NCI-H187 (cell line): ENCODE data around the gene CTAGE8.
"Not testable (repeated sequence)": the region's sequence is repeated elsewhere in the genome, so short reads cannot be mapped to it uniquely, and the experiment has no call there.

ENCODE experiments used
- DNase-seq, 2 experiments: peaks; one replicate each; lab custom pipeline; 2025; lab: John Stamatoyannopoulos, UW

The CTAGE8 gene

DNA sequence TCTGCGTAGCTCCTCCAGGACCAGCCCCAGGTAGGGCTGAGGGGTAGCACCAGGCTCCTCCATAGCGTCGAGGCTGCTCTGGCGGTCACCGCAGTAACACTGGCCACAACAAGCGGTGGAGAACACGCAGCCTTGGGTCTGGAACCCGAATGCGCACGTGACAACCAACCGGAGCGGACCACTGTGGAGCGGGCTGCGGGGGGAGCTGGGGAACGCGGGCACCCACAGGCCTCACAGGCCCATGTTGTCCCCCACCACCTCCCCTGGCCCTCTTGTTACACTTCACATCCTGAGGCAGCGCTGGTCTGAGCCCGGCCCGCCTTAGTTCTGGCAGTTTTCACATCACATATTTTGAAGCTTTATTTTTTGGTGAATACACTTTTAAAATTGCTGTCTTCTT, at the start of gene CTAGE8:
Gene CTAGE8 (minus strand): TSS at position 101 of the 400 bp plus-strand sequence. CDS start 38 bp downstream, at position 63.
- DNase-seq: not testable (repeated sequence)

DNA sequence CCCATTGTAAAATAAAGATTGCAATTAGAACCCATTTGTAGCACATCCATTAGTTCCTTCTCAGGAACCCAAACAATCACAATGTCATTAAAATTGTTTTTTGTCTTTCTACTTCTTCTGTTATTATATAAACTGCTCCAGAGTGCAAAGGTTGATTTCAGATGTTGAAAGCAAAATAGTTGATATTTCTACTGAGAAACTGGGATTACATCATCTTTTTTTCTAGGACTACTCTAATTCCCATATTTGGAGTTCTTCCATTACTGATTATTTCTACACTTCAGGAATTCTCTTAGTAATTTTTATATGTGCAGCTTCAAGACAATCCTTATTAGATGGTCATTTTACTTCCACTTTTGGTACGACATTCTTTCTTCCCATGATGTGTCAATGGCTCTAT, 48.4 kb upstream of the CTAGE8 start:
- DNase-seq: not testable (repeated sequence)

GRCh38 chr7:144311872-144312469, 42.9 kb upstream of the CTAGE8 start, which contains the start of gene OR2A1:
Gene OR2A1 (plus strand): TSS chr7:144312419. CDS start chr7:144318125, 5,706 bp downstream.
- not testable (repeated sequence) for DNase-seq

DNA sequence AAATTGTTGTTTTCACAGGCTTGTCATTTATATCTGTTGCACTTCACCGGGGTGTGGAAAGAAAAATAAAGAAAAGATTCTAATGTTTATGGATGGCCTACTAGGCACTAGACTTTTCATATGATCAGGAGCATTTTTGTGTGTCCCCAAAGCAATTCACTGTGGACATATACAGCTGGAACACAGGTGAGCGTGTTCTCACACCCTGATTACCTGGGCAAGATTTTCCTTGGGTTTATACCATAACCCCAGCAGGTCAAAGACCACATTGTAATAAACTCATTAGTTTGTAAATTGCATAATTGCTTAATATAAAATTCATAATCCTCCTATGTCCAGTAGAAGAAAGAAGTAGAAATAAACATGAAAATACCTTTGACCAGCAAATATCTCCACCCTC, 42.1 kb upstream of the CTAGE8 start:
- DNase-seq: not testable (repeated sequence)

- not testable (repeated sequence) for DNase-seq
Measured at GRCh38 chr7:144309702-144310101, 40.6 kb upstream of the CTAGE8 start.

DNA sequence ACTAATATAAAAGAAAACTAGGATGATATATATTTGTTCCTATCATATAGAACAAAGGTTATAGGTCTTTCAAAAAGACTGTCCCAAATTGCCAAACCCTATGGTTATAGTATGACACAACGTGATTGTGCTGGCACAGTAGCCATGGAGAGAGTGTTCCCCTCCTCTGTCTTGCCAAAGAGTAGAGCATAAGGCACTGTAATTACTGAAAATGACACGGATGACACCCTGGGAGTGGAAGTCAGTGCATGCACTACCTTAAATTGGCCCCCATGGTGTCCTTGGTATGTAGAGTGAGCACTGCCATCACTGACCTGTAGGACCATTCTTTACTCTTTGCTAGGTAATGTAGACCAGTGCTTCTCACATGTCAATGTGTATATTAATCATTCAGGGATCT, 36.1 kb upstream of the CTAGE8 start:
- not testable (repeated sequence) for DNase-seq

- DNase-seq: not testable (repeated sequence)
Measured at GRCh38 chr7:144303607-144304006, 34.5 kb upstream of the CTAGE8 start.

- DNase-seq: not testable (repeated sequence)
Measured at GRCh38 chr7:144302578-144303303, 33.7 kb upstream of the CTAGE8 start.

DNA sequence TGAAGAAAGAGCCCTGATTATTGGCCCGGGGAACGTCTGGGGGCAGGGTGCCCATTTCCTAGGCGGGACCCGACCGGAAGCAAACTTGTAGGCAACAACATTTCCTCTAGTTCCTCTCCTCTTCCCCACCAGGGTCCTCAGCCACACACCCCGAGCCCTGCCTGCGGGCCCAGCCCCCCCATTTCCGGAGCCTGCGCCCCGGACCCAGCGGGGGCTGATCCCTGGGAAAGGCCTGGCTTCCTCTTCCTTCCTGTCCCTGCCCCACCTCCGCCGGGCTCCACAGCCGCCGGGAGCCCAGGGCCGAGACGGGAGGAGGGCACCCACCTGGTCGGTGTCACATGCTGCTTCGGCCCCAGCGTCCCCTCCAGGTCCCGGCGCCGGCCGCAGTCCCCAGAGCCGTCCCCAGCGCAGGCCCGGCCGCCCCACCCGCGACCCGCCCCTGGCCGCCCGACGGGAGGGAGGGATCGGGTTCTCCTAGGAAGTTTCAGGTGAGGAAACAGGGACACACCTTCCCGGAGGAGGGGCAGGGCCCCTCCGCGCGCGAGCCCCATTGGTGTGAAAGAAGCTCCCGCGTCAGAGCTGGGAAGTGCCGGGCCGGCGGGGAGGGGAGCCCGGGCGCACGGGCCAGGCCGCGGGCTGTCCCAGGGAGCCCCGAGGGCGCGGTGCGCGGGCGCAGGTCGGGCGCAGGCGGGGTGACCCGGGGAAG, 24.9 kb upstream of the CTAGE8 start:
- not testable (repeated sequence) for DNase-seq

DNA sequence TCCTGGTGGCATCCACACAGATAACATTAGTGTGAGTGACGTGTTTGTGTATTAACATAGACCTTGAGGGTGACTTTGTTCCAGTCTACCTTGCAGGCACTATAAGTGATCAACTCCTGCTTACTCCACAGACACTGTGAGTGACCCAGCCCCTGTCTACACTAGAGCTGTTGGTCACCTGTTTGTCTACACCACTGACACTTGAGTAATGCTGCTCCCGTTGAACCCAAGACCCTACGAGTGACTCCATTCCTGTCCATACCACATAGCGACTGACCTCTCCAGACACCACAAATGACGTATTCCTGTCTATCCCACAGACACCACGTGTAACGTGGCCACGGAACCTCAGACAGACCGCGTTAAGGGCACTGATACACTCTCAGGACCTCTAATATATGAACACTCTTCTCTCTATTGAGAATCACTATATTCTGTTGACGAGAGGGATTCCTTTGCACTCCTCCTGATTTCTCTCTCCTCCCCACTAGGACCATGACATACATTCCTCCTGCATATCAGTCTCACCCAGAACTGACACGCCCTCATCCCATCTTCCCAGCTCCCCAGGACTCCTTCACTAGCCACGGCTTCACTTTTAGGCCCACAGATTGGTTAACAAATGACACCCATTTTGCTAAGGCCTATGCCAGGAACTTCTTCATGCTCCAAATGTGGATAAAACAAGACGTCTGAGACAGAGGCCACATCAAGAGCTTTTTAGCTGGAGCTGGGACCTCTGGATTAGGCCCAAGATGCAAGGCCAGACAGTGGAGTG, 23.5 kb upstream of the CTAGE8 start:
- DNase-seq: not testable (repeated sequence)

GRCh38 chr7:144291607-144292006, 22.5 kb upstream of the CTAGE8 start:
- DNase-seq: not testable (repeated sequence)

- not testable (repeated sequence) for DNase-seq
Measured at GRCh38 chr7:144287171-144287784, 18.2 kb upstream of the CTAGE8 start.

DNA sequence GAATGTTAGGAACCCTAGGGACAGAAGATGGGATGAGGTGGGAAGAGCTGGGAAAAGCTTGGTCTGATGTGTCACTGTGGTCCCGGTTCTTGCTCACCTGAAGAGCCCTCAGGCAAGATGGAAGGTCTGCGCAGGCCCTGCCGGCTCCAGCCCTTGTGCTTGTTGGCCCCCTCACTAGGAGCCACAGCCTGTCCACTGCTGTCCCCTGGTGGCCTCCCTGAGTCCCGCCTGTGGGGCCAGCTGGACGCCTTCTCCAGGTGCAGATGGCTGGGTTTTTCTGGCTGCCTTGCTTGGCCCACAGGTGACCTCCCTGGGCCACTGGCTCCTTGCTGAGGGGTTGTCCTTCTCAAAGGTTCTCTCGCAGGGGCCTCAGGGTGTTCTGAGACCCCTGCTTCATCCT, 14.6 kb upstream of the CTAGE8 start:
- not testable (repeated sequence) for DNase-seq

DNA sequence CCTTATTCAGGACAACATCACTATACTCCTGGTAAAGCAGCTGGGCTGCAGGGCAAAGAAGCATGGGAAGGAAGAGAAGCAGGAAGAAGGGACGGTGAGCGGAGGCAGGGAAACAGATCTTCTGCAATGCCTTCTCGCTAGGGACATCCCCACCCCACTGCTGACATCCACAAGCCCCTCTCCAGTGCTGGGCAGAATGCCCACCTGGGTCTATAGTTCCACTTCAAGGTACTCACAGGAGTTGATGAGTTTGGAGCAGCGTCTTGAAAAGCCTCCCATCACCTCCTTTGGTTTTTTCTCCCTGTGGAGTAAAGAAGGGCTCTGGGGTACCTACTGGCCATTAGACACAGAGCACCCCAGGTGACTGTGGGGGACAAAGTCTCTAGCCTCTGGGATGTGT, 13.4 kb upstream of the CTAGE8 start:
- DNase-seq: not testable (repeated sequence)

DNA sequence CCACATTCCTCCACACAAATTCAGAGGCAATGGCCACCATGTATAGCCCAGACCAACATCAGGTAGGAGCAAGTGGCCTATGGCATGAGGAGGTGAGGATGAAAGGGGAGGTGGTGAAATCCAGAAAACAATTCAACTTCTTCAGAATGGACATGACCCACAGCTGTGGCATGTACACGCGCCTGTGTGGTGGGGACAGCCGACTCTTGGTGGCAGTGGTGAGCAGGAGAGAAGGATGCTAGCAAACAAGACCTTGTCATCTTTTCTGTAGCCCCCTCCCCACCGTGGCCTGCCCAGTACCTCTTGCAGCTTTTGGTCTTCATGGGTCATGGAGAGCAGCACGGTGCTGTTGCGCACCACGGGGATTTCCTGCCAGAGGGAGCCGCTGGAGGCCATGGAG, 12.9 kb upstream of the CTAGE8 start:
- not testable (repeated sequence) for DNase-seq

DNA sequence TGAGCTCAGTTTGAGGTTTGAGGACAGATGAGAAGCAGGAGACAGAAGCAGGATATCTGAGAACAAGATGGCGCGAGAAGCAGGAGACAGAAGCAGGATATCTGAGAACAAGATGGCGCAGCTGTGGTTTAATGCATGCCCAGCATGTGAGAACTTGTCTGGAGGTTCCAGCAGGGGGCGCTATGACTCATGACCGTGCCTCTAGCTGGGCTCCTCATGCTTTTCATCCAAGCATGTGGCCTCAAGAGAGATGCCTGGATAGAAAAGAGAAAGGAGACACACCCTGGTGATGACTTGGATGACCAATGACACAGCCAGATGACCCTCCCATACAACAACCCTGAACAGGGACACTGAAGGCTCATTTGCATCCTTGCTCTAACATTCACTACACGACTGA, 10.9 kb upstream of the CTAGE8 start:
- DNase-seq: not testable (repeated sequence)

- DNase-seq: not testable (repeated sequence)
Measured at GRCh38 chr7:144275281-144275680, 6.2 kb upstream of the CTAGE8 start.

- DNase-seq: not testable (repeated sequence)
Measured at GRCh38 chr7:144264692-144265091, 4.4 kb downstream of the CTAGE8 start, which contains the start of gene OR2A7. Gene OR2A7 (minus strand): TSS chr7:144264792. CDS start chr7:144259628, 5,164 bp downstream.

DNA sequence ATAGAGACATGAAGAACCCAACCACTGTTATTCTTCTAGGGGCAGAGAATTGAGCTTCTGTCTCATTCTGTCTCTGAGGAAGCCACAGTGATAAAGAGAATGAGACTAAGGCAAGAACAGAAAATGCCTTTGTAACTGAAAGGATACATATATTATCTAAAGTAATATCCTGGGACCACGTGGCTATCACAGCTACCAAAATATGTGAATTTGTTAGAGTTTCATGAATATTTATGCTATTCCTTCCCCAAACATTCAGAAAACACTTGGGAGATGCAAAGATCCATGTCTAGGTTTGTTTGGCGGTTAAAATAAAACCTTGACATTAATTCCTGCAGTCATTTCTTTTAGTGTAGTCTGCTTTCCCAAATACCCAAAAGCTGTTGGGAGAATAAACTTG, 7.0 kb downstream of the CTAGE8 start:
- not testable (repeated sequence) for DNase-seq

DNA sequence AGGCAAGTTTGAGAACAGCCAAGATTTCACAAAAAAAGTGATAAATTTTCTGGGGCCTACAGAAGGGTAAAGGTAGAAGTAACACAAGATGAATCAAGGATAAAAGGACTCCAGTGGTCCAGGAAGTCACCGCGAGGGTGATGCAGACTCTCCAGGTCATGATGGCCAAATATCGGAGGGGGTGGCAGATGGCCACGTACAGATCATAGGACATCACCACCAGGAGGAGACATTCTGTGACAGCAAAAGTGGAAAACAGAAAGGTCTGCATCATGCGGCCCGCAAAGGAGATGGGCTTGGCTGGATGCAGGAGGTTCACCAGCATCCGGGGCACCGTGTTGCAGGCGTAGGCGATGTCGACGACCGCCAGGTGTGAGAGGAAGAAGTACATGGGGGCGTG, 10.0 kb downstream of the CTAGE8 start:
- not testable (repeated sequence) for DNase-seq

GRCh38 chr7:144256112-144256511, 13.0 kb downstream of the CTAGE8 start:
- no peak for DNase-seq
